GM19193 (cell line): ENCODE results near the gene UNC45B.

ENCODE experiments used
- POLR2A ChIP-seq: IDR thresholded peaks from 4 replicates; pipeline ENCODE4 v1.6.1; 2011; ENCODE audit not compliant: insufficient read depth, insufficient read length; ENCODE audit errors: extremely low read depth

UNC45B gene

GRCh38 chr17:35147375-35147905 lies at the start of gene UNC45B:
Gene UNC45B, plus strand, starts transcription at chr17:35147817. Its CDS starts 447 bp downstream, at chr17:35148264.
- no peak for TF ChIP-seq POLR2A

- TF ChIP-seq POLR2A = no peak
These were observed 47.7 kb upstream of the UNC45B start for GRCh38 chr17:35099908-35100307.

GRCh38 chr17:35101036-35101435 lies 46.6 kb upstream of the UNC45B start:
- no peak for TF ChIP-seq POLR2A

GRCh38 chr17:35101725-35102124 lies 45.9 kb upstream of the UNC45B start:
- no peak for TF ChIP-seq POLR2A

GRCh38 chr17:35103271-35103670 lies 44.3 kb upstream of the UNC45B start:
- TF ChIP-seq POLR2A = no peak

- TF ChIP-seq POLR2A = no peak
These were observed 42.7 kb upstream of the UNC45B start for GRCh38 chr17:35104844-35105450.

GRCh38 chr17:35116845-35117244 lies 30.8 kb upstream of the UNC45B start:
- TF ChIP-seq POLR2A = no peak

- no peak for TF ChIP-seq POLR2A
These were observed 29.6 kb upstream of the UNC45B start for GRCh38 chr17:35117984-35118383.

- peak; percentile 62 for TF ChIP-seq POLR2A
These were observed 28.0 kb upstream of the UNC45B start, which contains the start of gene RAD51D for GRCh38 chr17:35119370-35120165. Gene RAD51D, minus strand, starts transcription at chr17:35119860. Its CDS starts 247 bp downstream, at chr17:35119613.

GRCh38 chr17:35121315-35121714 lies 26.3 kb upstream of the UNC45B start, which contains the start of gene FNDC8:
Gene FNDC8, plus strand, starts transcription at chr17:35121615. Its CDS starts 79 bp downstream, at chr17:35121694.
- no peak for TF ChIP-seq POLR2A

- TF ChIP-seq POLR2A = no peak
These were observed 19.7 kb upstream of the UNC45B start for GRCh38 chr17:35127751-35128514.

GRCh38 chr17:35129154-35129972 lies 18.3 kb upstream of the UNC45B start:
- no peak for TF ChIP-seq POLR2A

GRCh38 chr17:35129973-35130351 lies 17.7 kb upstream of the UNC45B start:
- TF ChIP-seq POLR2A = no peak

- no peak for TF ChIP-seq POLR2A
These were observed 17.2 kb upstream of the UNC45B start for GRCh38 chr17:35130392-35130791.
